Epithelial cell of proximal tubule (primary cell): ENCODE measurements around the gene COL4A6. TPM values are rescaled to one million over a fixed set of nuclear protein-coding genes. Genes with fewer than 3 reads are reported as not detected.

Experiments used
- DNase-seq: peaks from one replicate; pipeline ENCODE4 v3.0.0-alpha.2; 2011; ENCODE audit warnings: low read depth
- H3K4me3 ChIP-seq: 2 replicates; pipeline ENCODE4 v1.5.1; 2011; ENCODE audit warnings: low read depth, mild to moderate bottlenecking, low read length
- CTCF ChIP-seq: conservative IDR thresholded peaks from 2 replicates; pipeline ENCODE4 v1.5.1; 2012; ENCODE audit warnings: low read depth, mild to moderate bottlenecking, low read length
- total RNA-seq: library from RNA; depleted of rRNA; stranded (reverse); fragments of >200 nt; gene quantifications from 2 replicates; pipeline ENCODE4 v1.2.3, GENCODE V29; 2015

Gene COL4A6
- total RNA-seq, 1 donor from 2014 or later = 2.0 TPM

- no peak for TF ChIP-seq CTCF
- DNase-seq = no peak
- H3K4me3 ChIP-seq = no peak overlapping the region
These were observed 139.1 kb downstream of the COL4A6 start for GRCh38 chrX:108299101-108299591.

DNA sequence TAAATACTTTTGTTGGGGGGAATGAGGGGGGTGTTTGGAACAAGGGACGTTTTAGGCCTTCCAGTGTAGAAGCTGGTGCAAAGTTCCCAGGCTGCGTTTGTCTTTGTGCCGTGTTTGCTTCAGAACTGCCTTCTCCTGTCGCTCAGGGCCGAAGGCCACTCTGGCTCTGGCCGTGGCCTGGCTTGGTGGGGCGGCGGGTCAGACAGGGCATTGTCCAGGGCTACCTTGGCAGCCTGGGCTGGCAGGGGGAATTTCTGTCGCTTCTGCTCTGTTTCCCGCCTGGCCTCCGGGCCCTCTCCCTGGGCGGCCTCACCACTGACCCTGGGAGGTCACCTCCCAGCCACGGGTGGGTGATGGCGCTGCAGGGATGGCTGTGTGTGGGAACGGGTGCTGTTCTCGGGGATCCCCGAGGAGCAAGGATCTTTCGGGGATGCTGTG, 140.0 kb downstream of the COL4A6 start:
- no peak for TF ChIP-seq CTCF
- H3K4me3 ChIP-seq = no peak overlapping the region
- DNase-seq = no peak

GRCh38 chrX:108297290-108297689, 140.9 kb downstream of the COL4A6 start:
- no peak overlapping the region for H3K4me3 ChIP-seq
- no peak for TF ChIP-seq CTCF
- no peak for DNase-seq

GRCh38 chrX:108292053-108292452, 146.2 kb downstream of the COL4A6 start:
- no peak overlapping the region for H3K4me3 ChIP-seq
- no peak for DNase-seq
- TF ChIP-seq CTCF = no peak

DNA sequence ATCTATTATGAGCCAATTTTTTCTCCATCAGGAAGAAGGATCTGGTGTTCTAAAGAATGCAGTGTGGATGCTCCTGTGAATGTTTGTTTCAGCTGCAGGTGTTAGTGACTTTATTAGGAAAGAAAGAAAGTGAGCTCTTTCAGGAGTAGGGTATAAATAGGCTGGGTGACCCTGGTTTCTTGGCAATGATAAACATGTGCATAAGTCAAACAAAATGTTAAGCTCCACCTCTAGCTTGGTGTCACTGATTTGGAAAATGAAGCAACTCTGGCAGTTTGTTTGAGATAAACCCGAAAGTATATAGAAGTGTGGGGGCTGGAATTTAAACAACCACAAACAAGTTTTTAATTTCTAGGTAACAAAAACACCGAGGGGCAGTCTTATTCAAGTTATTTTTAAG, 152.3 kb downstream of the COL4A6 start:
- no peak for TF ChIP-seq CTCF
- no peak for DNase-seq
- no peak overlapping the region for H3K4me3 ChIP-seq

GRCh38 chrX:108285356-108285755, 152.9 kb downstream of the COL4A6 start:
- no peak for TF ChIP-seq CTCF
- DNase-seq = no peak
- no peak overlapping the region for H3K4me3 ChIP-seq

GRCh38 chrX:108275732-108276131, 162.5 kb downstream of the COL4A6 start:
- no peak overlapping the region for H3K4me3 ChIP-seq
- no peak for TF ChIP-seq CTCF
- no peak for DNase-seq
